Measurements from ENCODE around the gene BCL2.

Gene BCL2

DNA sequence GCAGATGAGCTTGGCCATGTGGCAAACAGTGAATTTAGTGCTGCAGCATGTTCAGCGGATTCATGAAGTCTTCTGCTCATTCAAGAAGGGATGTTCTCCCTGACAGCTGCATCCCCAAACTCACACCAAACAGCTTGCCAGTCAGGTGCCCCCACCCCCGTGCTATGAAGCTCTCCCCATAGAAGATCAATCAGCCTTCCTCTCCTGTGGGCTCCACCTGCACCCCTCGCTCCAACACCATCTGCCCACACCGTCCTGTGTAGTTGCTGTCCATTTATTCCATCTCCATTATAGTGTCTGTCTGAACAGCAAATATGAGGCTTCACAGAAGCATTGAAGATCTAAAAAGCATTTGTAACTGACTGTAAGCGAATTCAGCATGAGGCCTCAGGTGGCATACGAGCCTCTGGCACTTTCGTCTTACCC, 218.9 kb downstream of the BCL2 start:
- DNase-seq (ENCODE audit: low spot score) = no peak
- in situ Hi-C loops (cut with MboI; ENCODE audit: low sequenced_read_pairs, unreplicated experiment) = no loop called here
- TF ChIP-seq, protein P1, sequence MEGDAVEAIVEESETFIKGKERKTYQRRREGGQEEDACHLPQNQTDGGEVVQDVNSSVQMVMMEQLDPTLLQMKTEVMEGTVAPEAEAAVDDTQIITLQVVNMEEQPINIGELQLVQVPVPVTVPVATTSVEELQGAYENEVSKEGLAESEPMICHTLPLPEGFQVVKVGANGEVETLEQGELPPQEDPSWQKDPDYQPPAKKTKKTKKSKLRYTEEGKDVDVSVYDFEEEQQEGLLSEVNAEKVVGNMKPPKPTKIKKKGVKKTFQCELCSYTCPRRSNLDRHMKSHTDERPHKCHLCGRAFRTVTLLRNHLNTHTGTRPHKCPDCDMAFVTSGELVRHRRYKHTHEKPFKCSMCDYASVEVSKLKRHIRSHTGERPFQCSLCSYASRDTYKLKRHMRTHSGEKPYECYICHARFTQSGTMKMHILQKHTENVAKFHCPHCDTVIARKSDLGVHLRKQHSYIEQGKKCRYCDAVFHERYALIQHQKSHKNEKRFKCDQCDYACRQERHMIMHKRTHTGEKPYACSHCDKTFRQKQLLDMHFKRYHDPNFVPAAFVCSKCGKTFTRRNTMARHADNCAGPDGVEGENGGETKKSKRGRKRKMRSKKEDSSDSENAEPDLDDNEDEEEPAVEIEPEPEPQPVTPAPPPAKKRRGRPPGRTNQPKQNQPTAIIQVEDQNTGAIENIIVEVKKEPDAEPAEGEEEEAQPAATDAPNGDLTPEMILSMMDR (IDR thresholded peaks at IDR 0.05; ENCODE audit: borderline replicate concordance, control extremely low read depth, extremely low read depth, insufficient read depth, missing control alignments) = no peak

DNA sequence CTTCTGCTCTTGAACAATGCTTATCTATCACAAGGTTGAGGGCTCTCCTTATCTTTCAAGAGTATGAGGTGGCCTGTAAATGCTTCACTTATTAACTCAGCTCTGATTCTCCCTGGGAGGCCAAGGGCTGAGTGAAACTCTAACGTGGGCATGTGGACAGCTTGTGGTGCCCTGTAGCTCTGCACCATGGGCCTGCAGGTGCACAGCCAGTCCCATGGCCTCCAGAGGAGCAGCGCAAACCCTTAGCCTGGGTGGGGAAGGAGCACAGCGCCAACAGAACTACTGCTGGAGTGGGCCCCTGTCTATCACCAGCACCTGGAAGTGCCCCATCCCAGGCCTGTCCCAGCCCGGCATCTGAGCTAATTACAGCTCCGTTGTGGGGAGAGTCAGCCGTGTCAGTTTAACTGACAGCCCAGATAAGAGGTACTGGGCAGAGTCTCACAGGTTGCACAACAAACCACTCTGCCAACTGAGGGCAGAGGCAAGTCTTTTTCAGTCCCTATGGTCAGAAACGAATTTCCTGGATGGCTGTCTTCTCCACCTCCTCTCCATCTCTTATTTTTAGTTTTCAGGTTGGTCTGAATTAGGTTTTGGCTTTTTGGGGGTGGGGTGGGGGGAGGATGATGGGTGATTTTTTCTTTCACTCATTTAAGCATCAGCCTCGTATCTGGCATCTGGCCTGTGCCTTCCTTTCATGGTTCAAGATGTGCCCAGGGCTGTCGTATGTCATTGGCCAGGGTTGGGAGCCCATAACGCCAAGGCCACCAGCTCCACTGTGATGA, 219.5 kb downstream of the BCL2 start:
- TF ChIP-seq, protein P1 (IDR thresholded peaks at IDR 0.05; ENCODE audit: borderline replicate concordance, control extremely low read depth, extremely low read depth, insufficient read depth, missing control alignments) = no peak
- peak; percentile 47 for DNase-seq (ENCODE audit: low spot score)
- in situ Hi-C loops (cut with MboI; ENCODE audit: low sequenced_read_pairs, unreplicated experiment) = no loop called here

DNA sequence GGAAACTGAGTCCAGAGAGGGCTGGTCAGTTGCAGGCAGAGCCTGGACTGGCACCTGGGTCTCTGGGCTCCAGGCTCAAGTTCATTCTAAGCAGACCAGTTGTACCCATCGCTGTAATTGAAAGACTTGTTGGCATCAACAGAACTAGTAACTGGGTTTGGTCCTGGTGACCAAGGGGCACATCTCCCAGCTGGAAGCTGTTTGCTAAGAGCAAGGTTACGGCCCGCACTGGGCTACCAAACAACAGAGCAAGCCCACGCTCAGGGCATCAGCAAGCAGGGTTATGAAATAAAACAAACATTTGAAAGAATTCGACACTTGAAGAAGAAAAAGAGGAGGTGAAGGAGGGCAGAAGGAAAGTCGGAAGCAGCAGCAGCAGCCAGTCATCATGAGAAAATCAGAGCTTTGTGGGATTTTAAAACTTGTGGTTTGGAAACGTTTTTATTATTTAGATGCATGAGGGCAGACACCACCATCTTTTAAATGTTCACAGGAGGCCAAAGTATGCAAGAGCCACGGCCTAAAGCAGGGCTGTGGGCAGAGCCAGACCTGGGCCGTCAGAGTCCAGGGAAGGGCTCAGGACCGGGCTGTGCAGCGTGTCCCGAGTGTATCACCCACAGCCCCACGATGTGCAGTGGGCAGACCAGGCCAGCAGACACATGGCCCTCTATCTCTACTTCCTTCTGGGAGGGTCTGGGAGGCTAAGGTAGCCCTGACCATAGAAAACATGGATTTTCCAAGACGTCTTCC, 220.3 kb downstream of the BCL2 start:
- in situ Hi-C loops (cut with MboI; ENCODE audit: low sequenced_read_pairs, unreplicated experiment) = no loop called here
- TF ChIP-seq, protein P1 (IDR thresholded peaks at IDR 0.05; ENCODE audit: borderline replicate concordance, control extremely low read depth, extremely low read depth, insufficient read depth, missing control alignments) = no peak
- DNase-seq (ENCODE audit: low spot score) = no peak

DNA sequence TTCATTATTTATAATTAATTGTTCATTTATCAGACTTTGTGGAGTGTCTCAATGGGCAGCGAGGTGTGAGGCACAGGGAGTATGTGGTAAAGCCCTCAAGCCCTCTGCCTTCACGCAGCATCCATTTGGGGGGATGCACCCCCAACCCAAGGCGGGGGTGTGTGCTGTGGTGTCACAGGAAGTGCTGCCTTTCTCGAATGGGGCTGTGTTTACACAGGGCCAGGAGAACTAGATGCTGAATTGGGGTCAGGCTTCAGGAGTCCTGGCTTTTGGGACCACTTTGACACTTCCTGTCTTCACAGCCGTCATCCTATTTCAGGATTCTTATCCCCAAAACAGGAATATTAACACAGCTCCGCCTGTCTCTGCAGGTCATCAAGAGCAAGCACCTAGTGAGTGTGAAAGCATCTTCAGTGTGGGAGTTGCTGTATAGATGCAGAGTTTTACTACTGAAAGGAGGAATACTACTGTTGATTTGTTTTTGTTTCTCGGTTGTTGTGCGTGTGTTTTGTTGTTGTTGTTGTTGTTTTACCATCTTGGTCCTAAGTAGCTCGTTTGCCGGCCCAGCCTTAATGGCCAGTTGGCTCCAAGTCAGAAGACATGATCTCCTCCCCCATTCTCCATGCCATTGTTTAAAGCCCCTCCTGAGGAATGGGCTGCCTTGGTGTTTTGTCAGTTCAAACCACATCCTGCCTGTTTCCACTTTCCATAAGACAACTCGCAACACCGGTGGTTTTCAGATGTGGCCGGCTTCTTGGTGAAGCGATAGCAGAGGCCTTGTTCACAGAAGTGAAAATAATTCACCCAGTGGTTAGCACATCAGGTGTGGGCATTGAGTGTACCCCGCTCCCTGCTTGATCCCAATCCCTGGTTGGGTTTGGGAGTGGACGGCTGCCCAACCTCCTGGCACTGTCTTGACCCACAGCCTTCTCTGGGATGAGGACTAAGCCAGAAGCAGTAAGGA, 221.3 kb downstream of the BCL2 start:
- TF ChIP-seq, protein P1 (IDR thresholded peaks at IDR 0.05; ENCODE audit: borderline replicate concordance, control extremely low read depth, extremely low read depth, insufficient read depth, missing control alignments) = no peak
- peak; percentile 70 for DNase-seq (ENCODE audit: low spot score)
- in situ Hi-C loops (cut with MboI; ENCODE audit: low sequenced_read_pairs, unreplicated experiment) = no loop called here

DNA sequence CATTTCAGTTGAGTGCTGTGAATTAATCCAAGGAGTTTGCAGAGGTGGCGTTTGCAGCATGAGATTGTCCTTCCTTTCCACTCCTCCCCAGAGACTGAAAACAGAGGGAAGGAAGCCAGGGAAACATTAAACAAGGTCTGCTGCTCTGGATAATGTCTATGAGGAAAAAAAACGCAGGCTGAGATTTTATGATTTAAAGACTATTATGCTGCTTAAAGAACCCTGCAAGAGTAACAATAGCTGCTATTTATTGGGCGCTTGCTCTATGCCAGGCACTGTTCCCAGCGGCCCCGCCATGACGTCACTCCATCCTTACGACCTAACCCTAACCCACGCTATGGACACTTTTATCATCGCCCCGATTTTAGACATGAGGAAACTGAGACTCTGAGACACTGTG, 222.4 kb downstream of the BCL2 start:
- no peak for DNase-seq (ENCODE audit: low spot score)
- TF ChIP-seq, protein P1 (IDR thresholded peaks at IDR 0.05; ENCODE audit: borderline replicate concordance, control extremely low read depth, extremely low read depth, insufficient read depth, missing control alignments) = no peak
- in situ Hi-C loops (cut with MboI; ENCODE audit: low sequenced_read_pairs, unreplicated experiment) = no loop called here

DNA sequence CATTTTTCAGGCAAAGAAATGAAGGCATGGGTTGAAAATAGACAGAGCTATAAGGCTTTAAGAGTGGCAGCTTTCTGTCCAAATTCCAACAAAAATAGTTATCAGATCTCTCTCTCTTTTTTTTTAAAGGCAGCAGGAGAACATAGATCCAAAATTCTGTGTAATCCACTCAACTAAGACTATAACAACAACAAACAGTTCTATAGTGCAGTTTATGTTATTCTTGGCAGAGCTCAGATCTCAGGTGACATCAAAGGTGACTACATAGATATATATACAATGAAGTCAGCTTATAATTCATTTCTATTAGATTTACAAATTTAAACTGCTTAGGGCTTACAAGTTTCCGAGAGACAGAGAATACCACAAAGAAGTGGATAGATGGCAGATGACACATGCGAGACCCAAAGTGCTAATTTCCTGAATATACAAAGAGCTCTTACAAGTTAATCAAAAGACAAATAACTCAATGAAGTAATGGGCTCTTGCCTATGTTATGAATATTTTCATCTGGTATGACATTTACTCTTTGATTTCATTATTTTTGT, 223.2 kb downstream of the BCL2 start:
- in situ Hi-C loops (cut with MboI; ENCODE audit: low sequenced_read_pairs, unreplicated experiment) = no loop called here
- TF ChIP-seq, protein P1 (IDR thresholded peaks at IDR 0.05; ENCODE audit: borderline replicate concordance, control extremely low read depth, extremely low read depth, insufficient read depth, missing control alignments) = no peak
- no peak for DNase-seq (ENCODE audit: low spot score)
